Measurements from ENCODE around the gene FZD10.

The FZD10 gene

DNA sequence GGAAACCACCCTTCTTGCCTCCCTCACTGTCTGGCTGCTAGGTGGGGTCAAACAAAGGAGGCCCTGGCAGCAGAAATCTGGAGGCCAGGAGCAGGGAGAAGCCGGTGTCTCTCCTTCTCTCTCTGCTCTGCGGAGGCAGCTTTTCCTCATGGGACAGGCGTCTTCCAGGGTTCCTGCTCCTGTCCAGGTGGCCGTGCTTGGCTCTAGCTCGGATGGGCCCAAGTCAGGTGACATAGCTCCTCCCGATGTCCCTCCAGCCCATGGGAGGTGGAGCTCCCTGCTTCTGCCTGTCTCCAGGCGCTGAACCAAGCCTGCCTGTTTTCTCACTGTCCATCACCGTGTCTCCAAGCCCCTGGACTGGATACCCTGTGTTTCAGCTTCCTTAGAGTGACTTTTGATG is 30.5 kb upstream of the FZD10 start:
- no peak for DNase-seq (ENCODE audit: low read depth in 4 of 4, low spot score in 1 of 4)

DNA sequence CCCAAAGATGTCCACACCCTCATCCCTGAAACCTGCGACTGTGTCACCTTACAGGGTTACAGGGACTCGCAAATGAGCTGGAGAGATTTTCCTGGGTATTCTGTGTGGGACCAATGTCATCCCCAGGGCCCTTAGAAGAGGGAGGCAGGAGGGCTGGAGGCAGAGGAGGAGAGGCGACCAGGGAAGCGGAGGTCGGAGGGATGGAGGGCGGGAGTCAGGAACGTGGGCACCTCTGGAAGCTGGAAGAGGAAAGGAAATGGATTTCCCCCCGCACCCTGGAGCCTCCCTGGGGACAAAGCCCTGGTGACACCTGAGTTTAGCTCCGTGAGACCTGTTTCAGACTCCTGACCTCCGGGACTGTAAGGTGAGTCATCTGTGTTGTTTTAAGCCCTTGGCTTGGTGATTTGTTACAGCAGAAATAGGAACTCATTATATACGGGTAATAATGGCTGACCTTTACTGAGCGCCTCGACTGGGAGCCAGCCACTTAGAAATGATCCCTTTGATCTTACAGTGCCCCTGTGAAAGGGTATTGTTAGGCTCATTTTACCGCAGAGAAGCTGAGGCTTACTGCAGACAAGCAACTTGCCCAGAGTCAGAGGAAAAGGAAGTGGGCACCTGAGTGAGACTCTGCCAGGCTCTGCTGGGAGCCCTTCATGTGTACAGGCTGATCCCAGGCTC is 29.3 kb upstream of the FZD10 start:
- no peak for DNase-seq (ENCODE audit: low read depth in 4 of 4, low spot score in 1 of 4)

DNA sequence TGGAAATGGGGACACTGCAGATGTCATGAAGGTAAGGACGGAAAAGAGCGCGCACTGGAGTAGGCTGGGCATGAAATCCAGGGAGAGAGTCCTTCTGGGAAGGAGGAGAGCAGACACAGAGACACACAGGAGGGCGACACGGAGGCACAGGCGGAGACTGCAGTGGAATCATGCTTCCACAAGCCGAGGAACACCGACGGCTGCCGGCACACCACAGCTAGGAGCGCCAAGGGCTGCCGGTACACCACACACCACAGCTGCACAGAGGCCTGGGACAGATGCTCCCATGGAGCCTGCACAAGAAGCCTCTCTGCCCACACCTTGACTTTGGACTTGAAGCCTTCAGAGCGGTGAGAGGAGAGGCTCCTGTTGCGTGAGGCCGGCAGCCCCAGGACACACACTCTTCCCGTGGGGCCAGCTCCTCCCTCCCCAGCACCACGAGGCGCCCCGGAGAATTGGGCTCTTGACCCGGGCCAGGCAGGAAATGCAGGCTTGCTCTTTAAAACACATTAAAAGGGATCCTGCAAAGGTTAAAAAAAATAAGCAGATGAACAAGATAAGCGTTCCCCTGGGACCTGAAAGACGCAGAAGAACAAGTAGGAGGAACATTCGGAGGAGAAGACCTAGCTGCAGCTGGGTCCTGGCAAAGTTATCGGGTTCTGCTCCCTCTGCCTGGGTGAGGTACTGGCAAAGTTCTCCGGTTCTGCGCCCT is 28.3 kb upstream of the FZD10 start:
- DNase-seq (ENCODE audit: low read depth in 4 of 4, low spot score in 1 of 4), result no peak

DNA sequence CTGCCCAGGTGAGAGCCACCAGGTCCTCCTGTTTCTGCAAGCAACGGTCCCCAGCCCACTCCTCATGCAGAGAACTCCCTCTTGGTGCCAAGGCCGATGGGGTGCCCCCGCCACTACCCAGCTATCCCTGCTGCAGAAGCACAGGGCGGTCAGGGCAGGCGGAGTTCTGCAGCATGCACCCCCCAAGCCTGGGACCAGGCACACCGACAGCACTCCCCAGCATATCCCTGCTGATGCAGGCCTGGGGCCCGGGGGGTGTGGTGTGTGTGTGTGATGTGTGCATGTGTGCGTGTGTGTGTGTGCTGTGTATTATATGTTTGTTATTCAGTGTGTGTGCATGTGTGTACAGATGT is 27.7 kb upstream of the FZD10 start:
- DNase-seq (ENCODE audit: low read depth in 4 of 4, low spot score in 1 of 4), result no peak

DNA sequence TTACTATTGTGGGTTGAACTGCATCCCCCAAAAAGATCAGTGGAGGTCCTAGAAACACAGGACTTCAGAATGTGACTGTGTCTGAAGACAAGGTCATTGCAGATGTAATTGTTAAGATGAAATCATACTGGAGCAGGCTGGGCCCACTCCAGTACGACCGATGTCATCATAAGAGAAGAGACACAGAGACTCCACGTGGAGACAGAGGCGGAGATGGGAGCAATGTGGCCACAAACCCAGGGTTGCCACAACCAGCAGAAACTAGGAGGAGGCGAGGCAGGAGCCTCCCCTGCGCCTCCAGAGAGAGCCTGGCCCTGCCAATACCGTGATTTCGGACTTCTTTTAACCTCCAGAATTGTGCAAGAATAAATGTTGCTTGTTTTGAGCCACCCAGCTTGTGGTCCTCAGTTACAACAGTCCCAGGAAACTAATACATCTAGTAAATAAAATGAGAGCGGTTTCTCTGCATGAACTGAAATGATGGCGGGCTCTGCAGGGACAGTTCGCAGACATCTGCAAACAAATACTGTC is 25.7 kb upstream of the FZD10 start:
- no peak for DNase-seq (ENCODE audit: low read depth in 4 of 4, low spot score in 1 of 4)

DNA sequence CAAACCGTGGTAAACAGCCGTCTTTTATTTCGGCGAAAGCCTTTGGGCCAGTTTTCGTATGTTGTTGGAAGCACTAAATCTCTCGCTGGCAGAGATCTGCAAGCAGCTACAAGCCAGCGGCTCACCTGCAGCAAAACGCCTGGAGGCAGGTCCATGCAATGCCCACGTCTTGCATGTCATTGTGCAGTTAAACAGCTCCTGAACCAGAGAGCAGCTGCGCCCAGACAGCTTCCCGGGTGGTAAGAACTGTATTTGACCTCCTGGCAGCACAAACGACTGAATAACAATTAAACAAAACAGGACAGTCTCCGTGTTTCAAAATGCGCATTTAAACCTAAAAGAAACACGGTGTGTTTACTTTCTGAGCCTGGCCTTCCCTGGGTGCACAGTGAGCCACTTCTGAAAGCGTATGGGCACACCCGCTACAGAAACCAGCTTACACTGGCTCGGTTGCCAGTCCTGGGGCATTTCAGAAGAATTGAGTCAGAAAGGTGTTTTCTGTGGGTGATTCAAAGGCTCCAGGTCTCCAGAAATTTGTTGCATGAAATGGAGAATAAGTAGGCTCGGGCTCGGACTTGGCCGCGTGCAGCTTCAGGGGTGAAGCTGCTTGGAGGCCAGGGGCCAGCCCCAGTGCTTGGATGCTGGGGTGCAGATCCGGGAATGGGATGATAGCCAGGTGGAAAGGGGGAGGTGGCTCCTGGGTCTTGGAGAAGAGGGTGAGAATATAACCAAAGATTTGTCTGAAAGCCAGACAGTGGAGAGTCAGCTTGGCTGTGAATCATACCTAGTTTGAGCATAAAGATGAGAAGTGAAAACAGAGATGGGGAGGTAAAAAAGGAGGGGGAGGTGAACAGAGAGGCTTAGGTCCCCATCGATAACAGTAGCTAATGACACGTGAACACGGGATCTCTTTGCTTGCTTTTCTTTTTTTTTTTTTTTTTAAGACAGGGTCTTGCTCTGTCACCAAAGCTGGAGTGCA is 24.9 kb upstream of the FZD10 start:
- DNase-seq (ENCODE audit: low read depth in 4 of 4, low spot score in 1 of 4), result no peak

DNA sequence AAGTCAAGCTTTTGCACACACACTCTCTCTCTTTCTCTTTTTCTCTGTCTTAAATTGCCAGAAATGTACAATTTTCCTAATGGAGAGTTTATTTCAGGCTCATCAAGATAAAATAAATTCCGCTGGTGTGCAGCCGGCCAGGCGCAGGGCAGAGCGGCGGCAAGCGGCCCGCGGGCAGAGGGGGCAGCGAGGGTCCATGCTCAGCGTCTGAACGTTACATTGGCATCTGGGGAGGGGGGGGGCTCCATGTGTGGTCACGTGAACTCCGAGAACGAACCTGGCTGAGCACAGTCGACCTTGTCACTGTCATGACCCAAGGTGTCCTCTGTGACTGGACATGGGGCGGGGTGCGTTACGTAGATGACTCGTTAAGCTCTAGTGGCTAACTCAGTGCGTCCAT is 23.8 kb upstream of the FZD10 start:
- DNase-seq (ENCODE audit: low read depth in 4 of 4, low spot score in 1 of 4), result no peak

DNA sequence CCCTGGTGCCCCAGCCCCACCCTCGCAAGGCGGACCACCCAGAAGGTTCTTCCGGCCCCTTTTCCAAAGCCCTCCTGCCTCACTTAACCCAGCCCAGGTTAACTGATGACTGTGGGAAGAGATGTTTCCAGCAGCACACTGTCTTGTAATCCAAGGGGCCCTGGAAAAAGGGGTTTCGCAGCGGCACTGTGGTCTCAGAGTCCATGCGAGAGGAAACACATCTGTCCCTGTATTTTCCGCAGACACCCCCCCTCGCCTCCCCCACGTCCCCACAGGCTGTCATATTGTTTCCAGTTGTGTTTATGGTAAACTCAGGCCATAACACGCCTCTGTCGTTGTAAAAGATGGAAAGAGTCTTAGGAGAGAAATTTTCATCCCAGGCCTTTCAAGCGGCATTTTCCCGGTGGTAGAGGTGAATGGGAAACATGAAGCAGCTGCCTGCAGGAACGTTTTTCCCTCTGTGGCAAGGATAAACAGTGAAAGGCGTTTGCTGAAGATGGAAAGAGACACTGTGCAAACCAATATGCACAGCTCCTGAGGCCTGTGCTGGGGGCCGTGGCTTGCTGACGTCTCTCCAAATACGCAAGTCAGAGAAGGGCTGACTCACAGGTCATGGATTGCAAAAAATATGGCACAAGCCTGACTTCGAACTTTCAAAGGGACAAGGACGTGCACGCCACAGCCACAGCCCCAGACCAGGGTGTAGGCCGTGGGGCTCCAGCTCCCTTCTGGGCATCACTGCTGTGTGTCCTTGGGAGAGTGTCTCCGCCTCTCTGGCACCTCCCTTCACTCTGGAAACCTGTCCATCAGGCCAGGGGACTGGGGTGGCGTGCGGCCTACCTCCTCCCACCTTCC is 22.5 kb upstream of the FZD10 start:
- no peak for DNase-seq (ENCODE audit: low read depth in 4 of 4, low spot score in 1 of 4)

DNA sequence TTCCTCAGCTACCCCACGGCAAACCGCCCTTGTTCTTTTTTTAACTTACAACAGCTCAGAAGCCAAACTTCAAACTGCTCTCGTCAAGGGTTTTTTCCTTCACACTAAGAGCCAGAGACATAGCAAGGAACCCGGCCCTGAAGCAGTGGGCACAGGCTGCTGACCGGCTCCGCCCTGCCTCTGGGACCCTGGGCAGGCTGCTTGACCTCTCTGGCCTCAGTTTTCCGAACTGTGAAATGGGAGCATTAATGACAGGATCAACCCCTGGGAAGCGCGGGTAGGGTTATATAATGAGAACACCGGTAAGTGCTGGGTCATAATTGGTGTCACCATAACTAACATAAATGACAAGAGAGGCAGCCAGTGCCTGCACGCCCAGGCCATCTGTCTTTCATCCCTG is 21.2 kb upstream of the FZD10 start:
- DNase-seq (ENCODE audit: low read depth in 4 of 4, low spot score in 1 of 4), result no peak

DNA sequence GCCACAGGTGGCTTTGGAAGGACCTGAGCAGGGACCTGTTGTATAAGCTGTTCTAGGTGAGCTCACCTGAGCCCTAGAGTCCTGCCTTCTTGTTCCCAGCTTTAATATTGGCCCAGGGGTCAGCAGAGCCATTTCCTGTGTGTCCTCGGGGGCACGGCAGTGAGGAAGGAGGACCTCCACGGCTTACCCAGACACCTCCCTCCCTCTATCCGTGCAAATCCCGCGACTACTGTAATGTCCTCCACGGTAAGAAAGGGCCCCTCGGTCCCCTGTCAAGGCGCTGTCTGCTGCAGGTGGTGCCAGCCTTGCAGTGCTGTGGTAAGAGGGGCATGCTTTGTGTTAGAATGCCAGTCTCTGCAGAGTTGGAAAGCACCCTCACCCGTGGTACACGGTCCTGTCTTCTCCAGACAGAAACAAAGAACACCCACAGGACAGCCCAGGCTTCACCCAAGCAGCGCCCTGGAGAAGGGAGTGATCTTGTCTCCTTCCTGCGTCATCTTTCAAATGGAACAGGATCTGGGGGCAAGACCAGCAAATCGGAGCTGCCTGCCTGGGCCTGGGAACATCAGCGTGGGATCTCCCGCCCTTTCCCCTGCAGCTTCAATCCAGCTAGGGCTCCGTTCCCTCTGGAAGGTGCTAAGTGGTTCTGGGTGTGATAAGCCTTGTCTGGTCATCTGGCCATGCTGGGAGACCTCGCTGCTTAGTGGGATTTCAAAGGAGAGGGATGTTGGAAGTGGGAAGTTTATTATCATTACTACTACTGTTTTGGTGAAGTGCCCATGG is 20.2 kb upstream of the FZD10 start:
- no peak for DNase-seq (ENCODE audit: low read depth in 4 of 4, low spot score in 1 of 4)

DNA sequence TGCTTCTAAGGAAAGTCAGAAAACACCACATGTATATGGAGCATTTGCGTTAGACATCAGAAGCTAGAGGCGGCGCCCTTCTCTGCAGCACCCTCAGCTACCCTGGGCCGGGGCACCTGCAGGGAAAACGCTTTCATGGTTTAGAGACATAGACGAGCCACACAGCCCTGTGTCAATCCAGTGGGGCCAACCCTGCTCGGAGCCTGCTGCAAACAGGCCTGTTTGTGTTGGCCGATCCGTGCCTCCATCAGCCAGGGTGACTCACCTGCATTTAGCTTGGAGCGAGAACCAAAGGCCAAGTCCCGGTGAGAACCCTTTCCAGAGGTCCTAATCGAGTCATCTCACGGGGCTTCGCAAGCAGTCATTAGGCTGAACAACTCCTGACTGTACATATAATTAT is 19.5 kb upstream of the FZD10 start:
- no peak for DNase-seq (ENCODE audit: low read depth in 4 of 4, low spot score in 1 of 4)

DNA sequence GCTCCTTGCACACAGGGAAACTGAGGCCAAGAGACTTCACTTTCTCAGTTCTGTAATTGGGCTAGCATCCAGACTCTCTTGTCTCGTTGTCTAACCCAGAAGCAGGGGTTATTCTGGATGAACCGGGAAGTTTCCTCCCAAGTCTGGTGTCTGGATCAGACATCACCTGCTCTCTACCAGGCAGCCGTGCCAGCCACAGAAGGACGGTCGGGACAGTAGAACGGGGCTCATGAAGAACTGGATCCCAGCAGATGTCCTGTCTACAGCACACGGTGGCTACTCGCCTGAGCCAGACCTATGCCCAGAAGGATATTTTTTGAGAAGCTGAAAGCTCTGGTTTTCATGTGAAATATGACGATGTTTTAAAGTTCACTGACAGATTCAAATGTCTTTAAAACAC is 19.1 kb upstream of the FZD10 start:
- DNase-seq (ENCODE audit: low read depth in 4 of 4, low spot score in 1 of 4), result no peak

DNA sequence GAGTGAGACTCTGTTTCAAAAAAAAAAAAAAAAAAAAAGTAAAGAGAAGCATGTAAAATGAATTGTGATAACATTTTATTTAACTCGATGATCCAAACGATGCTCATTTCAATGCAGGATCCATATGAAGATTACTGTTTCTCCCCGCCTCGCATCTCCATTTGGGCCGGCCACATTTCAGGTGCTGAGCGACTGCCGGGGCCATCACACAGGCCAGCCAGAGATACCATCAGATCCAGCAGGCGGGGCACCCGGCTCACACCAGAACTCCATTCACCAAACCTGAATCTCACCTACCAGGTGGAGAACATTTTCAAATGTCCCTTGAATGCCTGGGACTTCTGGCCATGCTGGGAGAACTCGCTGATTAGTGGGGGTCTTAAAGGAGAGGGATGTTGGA is 18.0 kb upstream of the FZD10 start:
- no peak for DNase-seq (ENCODE audit: low read depth in 4 of 4, low spot score in 1 of 4)

DNA sequence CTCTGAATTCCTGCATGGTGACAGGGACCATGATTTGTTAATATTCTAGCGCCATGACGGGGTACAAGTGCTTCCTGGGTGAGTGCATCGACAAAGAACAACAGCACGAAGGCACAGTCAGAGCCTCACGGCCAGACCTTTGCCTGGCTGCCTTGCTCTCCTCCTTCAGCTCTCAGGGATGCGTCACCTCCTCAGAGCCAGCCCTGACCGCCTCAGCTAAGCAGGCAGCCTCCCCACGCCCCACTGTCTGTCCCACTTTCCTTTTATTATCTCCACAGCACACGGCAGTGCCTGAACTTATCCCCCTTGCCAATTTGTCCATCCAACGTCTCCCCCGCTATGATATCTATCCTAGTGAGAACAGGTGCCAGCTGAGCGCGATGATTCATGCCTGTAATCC is 16.5 kb upstream of the FZD10 start:
- DNase-seq (ENCODE audit: low read depth in 4 of 4, low spot score in 1 of 4), result no peak

DNA sequence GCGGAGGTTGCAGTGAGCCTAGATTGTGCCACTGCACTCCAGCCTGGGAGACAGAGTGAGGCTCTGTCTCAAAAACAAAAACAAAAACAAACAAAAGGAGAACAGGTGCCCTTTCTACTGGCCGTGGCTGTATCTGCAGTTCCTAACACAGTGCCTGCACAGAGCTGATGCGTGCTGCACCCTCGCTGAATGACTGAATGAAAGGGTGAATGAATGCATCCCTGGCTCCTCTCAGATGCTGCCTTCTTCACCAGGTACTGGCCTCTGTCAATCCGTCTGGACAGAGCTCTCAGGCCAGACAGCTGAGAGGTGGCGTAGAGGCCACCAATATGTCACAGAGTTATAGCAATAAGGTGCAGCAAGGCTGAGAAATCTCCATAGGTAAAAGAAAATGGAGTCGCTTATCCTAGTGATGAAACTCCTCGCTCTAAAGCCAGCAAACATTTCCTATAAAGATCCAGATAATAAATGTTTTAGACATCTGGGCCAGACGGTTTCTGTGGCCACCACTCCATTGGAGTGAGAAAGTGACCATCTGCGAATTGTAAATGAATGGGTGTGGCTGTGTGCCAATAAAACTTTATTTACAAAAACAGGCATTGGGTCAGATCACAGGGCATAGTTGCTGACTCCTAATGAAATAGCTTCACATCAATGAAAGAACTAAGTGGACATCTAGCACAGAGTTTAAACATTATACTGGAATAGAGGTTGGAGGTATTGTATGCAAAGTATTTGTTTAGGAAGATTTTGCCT is 15.9 kb upstream of the FZD10 start:
- no peak for DNase-seq (ENCODE audit: low read depth in 4 of 4, low spot score in 1 of 4)

DNA sequence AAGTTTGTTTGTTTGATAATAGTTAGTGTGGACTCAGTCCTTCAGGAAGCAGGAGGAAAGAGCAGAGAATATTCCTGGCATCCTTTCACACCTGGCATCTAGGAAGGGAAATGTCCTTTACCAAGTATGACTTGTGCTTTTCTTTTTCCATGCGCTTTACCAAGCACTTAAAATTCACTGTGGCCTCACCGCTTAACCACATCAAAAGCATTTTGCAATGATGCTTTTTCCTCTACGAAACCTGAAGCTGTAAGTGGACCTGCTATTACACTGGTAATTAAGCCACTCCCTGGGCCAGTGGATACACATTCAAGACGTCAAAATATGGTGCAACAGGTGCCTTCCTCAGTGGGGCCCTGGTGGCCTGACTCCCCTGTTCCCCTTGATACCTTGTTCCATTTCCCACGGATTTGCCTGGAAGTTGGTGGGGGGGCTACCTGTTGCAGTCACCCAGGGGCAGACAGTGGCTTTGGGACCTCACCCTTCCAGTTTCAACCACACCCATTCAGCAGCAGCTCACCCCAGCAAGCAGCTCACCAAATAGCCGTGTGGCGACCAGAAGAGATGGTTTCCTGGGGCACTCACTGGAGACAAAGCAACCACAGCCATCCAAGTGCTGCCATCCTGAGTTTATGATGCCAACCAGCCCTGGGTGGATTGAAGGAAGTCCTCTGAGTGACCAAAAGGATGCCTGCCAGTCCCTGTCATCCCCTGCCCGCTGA is 14.2 kb upstream of the FZD10 start:
- DNase-seq (ENCODE audit: low read depth in 4 of 4, low spot score in 1 of 4), result no peak

DNA sequence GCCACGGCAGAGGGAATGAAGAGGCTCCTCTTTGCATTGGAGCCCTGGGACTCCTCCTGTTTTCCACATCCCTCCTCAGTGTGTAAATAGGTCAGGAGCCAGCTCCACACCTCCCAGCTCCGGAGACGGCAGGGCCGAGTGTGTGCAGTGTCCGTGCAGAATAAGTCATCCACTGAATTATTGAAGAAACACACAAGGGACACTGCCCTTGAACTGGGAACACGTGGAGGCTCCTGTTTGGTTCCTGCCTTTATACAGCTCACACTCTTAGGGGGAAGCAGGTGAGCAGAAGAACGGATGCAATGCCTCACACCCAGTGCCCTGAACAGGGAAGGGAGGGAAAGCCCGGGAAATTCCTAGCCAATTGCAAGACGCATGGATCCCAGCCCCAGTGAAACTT is 10.4 kb upstream of the FZD10 start:
- DNase-seq (ENCODE audit: low read depth in 4 of 4, low spot score in 1 of 4), result no peak

DNA sequence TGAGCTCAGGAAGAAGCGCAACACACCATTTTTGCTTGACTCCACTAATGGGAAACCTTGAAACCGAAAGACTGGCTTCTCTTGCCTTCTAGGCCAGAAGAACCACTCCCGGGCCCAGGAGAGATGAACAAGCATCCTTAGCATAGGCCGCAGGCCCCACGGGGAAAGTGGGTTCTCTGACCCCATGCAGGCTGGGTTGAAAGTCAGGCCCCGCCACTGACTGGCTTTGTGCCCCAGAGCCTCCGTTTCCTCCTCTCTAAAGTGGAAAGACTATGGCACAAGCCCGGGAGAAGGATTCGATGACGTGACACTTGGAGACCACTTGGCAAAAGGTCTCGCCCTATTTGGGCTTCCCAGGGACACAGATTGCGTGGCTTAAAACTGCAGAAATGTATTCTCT is 9.9 kb upstream of the FZD10 start:
- DNase-seq (ENCODE audit: low read depth in 4 of 4, low spot score in 1 of 4), result no peak

DNA sequence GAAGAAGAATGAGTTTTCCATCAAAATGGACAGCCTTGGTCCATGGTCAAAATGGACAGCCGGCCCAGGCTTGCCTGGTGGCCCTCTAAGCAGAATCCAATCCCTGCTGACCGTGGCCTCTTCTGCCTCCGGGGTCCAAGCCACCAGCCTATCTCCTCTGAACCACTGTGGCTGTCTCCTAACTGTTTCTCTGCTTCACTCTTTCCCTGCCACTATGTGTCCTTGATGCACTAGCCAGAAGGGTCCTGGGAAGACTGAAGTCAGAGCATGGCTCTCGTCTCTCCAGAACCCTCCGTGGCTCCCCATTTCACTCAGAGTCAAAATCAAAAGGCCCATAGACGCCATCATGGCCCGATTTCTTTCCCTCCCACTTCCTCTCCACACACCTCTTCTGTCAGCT is 8.5 kb upstream of the FZD10 start:
- DNase-seq (ENCODE audit: low read depth in 4 of 4, low spot score in 1 of 4), result no peak
